ENCODE measurements around the gene EML1.
A peak's percentile ranks its signal among the peaks of the same experiment; 100 is the strongest.
"Not testable (repeated sequence)": the region's sequence is repeated elsewhere in the genome, so short reads cannot be mapped to it uniquely, and the experiment has no call there.

Gene EML1

DNA sequence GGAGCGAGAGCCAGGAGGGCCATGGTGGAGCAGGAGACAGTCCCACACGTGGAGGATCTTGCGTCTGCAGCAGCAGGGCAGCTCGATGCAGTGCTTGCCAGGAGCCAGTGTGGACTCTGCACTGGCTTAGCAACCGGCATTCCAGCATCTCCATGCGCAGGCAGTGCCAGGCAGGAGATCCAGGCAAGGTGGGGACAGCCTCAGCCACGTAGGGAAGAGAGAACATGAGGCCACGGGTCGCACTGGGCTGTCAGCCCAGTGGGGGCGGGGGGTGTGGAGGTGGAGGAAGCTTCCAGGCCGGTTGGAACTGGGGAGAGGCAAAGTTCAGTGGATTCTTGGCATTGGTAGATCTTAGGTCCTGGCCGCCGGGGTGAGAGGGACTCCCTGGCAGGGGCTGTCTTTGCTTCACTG lies 151.0 kb downstream of the EML1 start:
- no peak for DNase-seq

DNA sequence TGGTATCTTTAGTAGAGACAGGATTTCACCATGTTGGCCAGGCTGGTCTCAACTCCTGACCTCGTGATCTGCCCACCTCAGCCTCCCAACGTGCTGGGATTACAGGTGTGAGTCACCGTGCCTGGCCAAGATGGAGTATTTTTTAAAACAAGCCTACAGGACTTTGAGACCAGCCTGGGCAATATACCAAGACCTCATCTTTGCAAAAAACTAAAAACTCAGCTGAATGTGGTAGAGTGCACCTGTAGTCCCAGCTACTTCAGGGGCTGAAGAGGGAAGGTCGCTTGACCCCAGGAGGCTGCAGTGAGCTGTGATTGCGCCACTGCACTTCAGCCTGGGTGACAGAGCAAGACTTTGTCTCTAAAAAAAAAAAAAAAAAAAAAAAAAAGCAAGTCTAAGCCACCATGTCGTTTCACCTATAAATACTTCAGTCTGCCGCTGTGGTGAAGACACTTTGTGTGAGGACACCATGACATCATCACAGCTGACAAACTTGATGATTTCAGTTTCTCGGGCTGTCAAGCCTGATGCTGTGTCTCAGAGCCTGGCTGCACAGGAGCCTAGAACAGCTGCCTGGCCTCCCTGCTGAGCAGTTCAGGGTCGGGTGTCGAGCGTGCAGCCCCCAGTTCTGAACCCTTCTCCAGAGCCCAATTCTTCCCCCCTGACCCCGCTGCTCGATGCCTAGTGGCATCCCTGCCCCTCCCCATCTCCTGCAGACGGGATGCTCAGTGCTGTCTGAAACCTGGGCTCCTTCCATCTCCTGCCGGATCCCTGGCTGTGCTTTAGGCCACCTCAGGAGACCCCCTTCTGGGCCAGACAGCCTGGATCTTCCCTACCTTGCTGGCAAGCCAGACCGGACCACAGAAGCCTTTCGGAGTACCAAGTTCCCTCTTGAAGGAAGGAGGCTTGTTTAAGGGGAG lies 152.8 kb downstream of the EML1 start:
- no peak for DNase-seq

DNA sequence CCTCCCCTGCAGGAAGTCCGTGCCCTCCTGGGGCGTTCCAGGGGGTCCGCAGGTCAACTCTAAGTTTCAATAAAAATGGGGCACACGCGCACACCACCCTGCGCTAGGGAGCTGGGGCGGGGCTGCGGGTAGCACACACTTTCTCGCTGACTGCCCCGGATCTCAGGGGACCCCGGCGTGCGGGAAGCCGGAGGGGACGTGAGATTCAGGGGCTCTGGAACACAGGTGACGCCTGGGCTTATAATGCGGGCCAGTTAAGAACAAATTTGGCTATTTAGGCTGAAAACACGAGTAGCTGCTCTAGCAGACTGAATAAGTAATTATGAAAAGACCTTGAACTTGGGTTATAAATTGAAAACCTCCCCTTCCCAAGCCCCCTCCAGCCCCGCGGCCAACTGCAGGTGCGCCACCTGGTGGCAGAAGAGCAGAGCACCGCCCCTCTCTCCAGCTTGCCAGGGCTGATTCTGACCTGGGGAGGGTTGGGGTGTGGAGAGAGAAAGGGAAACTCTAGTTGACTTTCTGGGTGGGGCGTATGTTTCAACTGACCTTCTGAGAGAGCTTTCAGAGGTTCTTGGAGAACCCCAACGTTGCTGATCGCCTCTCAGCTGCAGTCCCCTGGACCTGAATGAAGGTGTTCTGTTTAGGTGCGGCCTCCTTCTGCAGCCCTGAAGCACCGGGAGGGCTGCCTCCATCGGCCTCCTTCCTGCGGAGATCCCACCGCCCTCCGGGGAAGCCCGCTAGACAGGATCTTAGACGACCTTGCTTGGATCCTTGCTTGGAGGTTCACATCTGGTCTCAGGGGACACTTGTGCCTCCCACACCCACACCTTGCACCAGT lies 153.7 kb downstream of the EML1 start:
- peak in 1 of 2 experiments; percentile 35 for DNase-seq

DNA sequence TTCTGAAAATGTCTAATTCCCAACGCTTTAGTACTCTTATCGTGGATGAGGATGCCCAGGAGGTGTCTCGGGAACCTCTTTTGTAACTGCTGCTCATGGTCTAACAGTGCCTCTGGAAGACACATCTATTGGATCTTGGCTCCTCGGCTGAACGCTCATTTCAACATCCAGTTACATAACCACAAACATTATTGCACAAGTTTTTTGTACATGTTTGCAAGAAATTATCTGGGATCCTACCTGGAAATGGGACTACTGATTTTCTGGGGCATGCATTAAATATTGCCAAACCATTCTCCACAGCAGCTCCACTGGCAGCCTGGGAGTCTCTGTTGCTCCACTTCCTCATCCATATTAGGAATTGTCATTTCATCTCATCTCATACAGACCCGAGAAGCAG lies 154.5 kb downstream of the EML1 start:
- DNase-seq: no peak

DNA sequence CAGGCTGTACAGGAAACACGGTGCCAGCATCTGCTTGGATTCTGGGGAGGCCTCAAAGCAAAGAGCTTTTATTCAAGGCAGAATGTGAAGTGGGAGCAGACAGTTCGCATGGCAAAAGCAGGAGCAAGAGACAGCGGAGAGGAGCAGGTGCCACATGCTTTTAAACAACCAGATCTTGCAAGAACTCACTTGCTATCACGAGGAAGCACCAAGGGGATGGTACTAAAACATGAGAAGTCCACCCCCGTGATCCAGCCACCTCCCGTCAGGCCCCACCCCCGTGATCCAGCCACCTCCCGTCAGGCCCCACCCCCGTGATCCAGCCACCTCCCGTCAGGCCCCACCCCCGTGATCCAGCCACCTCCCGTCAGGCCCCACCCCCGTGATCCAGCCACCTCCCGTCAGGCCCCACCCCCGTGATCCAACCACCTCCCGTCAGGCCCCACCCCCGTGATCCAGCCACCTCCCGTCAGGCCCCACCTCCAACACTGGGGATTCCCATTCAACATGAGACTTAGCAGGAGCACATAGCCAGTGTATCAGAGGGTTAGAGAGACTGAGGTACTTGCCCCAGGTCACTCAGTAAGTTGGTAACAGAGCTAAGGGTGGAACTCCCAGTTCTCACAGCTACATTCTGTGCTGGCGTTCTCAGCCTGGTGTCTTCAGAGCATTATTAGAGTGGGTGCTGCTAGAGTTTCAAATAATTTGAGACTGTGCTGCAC lies 156.0 kb downstream of the EML1 start:
- not testable (repeated sequence) for DNase-seq

DNA sequence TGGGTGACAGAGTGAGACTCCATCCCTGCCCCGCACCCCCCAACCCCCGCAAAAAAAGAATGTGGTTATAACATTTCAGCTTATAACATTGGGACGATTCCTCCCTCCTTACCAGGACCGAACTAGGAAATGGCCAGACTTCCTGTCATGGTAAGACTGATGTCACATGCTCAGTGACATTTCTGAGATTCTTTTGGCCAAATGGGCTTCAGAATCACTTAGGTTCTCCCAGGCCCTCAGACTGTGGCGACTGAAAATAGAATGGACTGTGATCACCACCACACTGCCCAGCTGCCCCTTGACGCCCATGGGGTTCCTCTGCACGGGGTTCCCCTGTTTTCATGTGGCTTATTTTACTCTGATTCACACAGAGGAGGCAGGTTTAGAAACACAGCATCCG lies 157.0 kb downstream of the EML1 start:
- no peak for DNase-seq

DNA sequence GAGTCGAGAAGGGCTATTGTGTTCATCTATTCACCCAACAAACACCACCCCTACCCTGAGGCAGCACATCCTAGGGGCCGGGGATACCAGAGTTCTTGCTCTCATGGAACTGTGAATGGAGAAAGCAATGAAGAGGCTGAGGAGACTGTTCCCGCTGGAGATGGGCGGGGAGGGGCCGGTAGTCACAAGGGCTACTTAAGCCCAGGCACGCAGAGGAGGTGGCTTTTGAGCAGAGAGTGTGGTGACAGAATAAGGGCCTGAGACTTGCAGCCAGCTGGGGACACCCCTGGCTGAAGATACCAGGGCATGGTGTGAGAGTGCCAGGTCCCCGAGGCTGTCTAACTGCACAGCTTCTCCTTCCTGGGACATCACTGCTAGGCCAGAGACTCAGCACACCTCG lies 157.9 kb downstream of the EML1 start:
- DNase-seq: no peak

DNA sequence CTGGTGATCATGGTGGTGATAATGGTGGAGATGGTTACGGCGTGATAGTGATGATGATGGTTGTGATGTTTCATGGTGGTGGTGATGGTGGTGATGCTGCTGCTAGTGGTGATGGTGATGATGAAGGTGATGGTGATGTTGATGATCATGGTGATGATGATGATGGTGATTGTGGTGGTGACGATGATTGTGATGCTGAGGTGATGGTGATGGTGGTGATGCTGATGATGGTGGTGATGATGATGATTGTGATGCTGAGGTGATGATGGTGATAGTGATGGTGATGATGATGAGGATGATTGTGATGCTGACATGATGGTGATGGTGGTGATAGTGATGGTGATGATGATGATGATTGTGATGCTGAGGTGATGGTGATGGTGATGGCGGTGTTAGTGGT lies 158.8 kb downstream of the EML1 start:
- DNase-seq: no peak

DNA sequence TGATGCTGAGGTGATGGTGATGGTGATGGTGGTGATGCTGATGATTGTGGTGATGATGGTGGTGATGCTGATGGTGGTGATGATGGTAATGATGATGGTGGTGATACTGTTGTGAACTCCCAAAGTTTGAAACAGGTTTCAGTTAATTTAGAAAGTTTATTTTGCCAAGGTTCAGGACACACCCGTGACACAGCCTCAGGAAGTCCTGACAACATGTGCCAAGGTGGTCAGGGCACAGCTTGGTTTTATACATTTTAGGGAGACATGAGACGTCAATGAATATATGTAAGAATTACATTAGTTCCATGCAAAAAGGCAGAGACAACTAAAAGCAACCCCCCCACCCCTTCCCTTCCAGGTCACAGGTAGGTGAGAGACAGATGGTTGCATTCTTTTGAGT lies 159.2 kb downstream of the EML1 start:
- DNase-seq: no peak

DNA sequence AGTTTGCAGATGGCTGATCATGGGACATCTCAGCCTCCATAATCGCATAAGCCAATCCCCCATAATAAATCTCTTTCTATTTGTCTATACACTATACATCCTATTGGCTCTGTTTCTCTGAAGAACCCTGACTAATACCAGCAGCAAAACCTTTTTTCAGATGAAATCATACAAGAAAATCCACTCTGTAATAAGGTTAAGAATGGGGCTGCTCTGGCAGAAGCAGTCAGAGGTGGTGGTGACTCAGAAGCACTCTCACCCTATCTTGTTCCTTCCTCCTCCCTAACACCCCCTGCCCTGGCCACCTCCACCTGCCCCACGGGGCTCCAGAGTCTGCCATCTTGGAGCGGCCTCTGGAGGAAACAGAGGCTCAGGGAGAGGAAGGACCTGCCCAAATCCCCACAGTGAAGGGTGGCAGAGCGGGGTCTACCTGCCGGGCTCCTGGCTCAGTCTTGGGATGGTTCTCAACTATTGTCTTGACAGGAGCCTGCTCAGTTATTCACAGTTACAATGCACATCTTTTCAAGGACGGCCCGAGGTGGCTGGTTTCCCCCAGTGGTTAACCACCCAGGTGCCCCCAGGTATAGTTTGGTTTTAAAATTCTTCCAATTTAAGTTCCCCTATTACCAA lies 162.7 kb downstream of the EML1 start:
- DNase-seq: no peak

DNA sequence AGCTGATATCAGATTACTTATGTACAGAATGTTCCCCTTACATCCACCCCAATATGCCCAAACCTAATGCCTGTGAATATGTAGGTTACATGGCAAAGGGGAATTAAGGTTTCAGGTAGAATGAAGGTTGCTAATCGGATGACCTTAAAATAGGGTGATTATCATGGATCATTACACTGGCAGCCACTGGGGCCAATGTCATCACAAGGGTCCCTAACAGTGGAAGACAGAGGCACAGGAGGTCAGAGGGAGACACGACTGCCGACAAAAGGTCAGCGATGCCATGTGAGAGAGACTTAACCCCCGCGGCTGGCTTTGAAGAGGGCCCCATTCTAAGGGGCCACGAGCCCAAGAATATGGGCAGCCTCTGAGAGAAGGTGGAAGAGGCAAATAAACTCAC lies 165.2 kb downstream of the EML1 start:
- DNase-seq: no peak

DNA sequence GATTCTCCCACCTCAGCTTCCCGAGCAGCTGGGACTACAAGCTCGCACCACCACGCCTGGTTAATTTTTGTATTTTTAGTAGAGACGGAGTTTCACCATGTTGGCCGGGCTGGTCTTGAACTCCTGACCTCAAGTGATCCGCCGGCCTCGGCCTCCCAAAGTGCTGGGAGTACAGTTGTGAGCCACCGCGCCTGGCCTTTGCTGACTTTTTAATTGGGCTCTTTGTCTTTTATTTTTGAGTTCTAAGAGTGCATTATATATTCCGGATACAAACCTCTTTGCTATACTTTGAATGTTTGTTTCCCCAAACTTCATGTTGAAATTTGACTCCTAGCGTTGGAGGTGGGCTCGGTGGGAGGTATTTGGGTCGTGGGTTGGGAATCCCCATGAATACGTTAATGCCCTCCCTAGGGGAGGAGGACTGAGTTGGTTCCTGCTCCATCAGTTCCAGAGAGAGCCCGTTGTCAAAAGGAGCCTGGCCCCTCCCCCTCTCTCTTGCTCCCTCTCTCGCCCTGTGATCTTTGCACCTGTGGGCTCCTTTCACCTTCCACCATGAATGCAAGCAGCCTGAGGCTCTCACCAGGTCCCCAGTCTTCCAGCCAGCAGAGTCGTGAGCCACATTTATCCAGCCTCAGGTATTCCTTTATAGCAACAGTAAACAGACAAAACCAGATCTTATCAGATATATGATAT lies 168.8 kb downstream of the EML1 start:
- DNase-seq: no peak

DNA sequence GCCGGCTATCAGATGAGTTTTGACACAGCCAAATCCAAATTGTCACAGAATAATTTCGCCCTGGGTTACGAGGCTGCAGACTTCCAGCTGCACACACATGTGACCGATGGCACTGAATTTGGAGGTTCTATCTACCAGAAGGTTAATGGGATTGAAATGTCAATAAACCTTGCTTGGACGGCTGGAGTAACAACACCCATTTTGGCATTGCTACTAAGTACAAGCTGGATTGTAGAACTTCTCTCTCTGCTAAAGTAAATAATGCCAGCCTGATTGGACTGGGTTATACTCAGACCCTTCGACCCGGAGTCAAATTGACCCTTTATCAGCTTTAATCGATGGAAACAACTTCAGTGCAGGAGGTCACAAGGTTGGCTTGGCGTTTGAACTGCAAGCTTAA lies 171.8 kb downstream of the EML1 start:
- DNase-seq: no peak

DNA sequence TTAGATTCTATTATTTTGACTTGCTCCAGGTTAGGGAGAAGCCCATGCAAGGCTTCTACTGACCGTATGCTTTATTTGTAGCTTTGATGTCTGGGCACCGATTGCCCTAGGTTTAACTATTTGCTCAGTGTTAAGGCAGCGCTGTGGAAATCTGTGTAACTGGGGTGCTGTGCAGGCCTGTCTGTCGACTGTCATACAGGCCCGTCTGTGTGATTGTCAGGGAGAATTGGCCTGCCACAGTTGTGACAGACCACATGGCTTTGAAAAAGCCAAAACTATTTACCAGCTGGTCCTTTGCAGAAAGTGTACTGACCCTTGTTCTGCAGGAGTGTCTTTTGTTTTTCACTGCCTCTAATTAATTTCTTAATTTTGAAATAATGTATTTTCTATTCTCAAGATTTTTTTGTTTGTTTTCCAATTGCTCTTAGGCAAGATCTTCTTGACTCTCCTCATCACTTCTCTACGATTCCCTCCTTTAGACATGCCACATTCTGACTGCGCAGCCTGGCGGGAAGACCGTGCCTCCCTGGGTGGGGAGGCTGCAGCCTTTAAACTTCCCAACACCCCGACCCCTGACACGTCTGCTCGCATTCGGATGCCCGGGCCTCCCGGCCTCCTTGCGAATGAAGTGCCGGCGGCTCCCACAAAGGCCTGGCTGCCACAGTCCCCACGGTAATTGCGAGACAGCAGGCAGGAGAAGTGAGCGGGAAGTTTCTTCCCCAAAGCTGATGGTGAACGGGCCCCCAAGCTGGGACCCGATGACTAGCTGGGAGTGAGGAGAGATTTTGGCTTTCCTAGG lies 173.0 kb downstream of the EML1 start:
- DNase-seq: no peak

DNA sequence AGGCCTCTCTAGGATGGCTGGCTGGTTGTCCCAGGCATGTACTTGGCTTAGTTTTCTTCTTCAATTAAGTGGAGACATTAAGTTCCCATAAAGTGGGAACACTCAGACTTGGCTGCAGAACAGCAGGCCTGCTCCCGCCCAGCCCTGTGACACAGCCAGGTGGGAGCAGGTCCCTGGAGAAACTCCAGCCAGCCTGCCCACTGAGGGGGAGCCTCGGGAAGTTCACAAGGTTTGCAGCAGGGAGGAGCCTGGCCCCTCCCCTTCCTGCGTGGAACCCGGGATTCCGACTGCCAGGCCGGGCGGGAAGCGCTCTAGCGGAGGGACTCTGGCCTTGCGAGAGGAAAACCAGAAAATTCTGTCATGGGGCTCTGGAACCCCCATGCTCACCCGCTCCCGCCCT lies 173.7 kb downstream of the EML1 start:
- no peak for DNase-seq

DNA sequence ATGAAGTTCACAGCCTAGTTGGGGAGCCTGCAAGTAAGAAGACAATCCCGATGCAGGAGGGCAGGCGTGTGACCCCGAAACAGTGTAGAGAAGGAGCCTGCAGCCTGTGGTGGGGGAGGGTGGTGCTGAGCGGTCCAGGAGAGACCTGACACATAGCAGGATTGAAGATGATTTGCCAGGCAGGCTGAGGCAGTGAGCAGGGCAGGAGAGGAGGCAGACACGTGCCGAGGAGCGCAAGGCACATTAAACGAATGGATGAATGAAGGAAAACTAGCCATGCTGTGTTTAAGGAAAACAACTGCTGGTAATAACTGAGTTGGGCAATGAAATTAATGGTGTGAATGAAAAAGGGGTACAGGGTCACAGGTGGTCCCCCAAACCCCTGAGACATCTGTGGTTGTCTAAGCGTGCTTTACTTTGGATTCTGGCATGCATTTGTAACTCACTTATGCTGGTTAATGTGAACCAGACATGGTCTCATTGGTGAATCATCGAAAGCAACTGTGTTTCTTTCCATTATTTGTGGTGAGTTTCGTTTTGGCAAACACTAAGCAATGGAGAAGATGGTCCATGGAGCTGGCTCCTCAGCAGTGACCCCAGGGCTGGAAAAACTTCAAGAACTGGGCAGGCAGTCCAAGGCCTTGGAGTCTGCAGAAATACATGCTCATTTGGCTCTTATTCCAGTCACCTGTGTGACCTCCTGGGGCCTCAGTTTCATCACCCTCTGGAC lies 175.1 kb downstream of the EML1 start:
- no peak for DNase-seq

DNA sequence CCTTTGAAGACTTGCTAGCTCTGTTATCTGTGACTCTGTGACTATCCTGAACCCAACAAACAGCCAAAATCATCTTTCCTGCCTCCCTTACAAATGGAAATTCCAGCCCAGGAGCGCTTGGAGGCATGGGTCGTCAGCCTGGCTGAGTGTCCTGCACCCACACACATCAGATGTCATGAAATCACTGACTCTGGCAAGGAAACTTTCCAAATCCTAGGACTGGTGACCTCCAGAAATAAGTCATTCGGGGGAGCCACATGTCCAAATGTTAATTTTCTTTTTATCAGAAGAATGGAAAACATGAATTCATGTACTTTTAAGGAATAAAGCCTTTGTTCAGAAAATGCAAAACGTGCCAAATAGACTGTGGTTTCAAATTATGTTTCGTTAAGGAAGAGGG lies 175.7 kb downstream of the EML1 start:
- DNase-seq: no peak

DNA sequence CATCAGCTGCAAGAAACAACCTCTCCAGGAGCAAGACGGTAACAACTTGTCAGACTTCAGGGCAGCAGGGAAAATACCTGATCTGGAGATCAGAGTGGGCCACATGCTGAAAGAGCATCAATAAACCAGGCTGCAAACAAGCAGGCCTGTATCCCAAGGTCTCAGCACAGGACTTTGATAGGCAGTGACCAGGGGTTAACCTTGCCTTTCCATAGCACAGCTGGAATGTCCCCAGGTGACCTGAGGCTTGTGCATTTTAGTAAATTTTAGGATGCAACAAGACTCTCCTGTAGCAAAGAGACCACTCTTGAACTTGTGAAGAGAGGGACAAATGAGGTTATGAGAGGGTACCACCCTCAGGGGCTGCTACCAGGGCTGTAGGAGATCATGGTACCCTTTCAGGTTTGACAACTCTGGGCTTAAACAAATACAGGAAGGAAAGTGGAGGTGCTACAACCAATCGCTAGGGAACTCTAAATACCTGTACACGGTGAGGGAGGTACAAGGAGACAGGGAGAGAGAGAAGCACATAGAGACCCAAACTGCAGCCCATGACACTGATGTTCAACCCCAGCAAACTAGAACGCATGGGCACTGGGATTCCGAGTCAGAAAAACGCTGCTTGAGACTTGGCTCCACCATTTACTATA lies 176.6 kb downstream of the EML1 start:
- DNase-seq: no peak

DNA sequence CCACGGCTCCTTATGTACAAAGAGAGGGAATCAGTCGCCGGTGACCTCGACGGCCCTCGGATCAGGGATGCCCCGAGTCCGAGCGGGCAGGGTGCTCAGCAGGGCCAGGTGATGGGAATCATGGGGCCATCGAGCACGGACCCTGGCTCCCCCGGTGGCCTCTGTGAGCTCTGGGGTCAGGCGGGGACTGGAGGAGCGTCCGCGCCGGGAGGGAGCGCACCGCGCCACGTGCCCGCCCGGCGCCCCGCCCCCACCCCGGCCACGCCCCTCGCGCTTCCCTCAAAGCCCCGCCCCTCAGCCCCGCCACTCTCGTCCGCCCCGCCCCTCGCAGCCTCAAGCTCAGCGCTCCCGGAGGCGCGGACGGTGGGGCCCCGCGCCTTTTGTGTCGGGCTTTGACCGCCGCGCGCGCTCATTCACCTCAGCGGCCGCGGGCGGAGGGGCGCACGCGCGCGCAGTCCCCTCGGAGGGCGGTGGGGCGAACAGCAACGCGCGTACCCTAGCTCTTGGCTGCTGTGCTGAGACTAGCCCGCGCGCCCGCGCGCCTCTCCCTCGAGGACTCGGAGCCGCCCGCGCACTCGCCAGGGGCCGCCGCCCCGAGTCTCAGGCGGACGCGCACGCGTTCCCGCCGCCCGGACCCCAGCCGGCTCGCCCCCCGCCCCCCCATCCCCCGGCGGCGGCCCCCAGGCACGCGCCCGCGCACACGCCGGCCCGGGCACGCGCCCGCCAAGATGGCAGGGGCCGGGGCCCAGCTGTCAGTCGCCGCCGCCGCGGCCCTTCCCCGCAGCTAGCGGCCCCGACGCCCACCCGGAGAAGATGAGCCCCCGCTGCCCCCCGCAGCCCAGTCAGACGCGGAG lies 178.1 kb downstream of the EML1 start:
- DNase-seq: peak; percentile 85 to 86

All from NCI-H1930 (cell line).